ENCODE measurements around the gene LCNL1.

Gene LCNL1

DNA sequence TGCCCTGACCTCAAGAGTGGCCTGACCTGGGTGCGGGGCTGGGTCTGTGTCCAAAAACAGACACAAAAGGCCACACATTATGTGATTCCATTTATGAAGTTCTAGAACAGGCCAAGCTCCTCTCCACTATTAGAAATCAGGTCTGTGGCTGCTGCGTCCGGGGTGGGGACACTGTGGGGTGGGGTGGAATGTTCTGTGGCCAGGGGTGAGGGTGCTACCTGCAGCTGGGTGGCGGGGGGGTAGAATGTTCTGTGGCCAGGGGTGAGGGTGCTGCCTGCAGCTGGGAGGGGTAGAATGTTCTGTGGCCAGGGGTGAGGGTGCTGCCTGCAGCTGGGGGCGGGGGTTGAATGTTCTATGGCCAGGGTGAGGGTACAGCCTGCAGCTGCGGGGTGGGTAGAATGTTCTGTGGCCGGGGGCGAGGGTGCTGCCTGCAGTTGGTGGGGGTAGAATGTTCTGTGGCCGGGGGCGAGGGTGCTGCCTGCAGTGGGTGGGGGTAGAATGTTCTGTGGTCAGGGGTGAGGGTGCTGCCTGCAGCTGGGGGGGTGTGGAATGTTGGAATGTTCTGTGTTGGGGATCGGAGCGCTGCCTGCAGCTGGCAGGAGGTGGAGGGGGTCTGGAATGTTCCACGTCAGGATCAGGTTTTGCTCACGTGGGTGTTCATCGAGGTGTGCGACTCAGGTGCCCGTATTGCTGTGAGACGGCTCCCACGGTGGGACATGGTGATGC lies 22.4 kb upstream of the LCNL1 start:
- no peak for DNase-seq

DNA sequence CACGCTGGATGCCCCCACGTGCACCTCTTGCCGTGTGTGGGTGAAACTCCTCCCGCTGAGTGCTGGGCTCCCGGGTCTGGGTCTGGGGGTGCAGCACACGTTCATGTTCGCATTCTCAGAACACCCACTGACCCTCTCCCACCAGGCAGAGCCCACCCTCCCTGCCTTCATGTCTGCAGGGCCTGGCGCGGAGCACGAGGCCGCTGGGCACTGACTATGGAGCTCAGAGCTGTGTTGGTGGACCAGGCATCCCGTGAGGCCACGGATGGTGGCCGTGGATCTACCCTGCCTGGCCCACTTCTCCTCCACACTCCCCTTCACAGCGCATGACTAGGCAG lies 21.9 kb upstream of the LCNL1 start:
- DNase-seq: no peak

DNA sequence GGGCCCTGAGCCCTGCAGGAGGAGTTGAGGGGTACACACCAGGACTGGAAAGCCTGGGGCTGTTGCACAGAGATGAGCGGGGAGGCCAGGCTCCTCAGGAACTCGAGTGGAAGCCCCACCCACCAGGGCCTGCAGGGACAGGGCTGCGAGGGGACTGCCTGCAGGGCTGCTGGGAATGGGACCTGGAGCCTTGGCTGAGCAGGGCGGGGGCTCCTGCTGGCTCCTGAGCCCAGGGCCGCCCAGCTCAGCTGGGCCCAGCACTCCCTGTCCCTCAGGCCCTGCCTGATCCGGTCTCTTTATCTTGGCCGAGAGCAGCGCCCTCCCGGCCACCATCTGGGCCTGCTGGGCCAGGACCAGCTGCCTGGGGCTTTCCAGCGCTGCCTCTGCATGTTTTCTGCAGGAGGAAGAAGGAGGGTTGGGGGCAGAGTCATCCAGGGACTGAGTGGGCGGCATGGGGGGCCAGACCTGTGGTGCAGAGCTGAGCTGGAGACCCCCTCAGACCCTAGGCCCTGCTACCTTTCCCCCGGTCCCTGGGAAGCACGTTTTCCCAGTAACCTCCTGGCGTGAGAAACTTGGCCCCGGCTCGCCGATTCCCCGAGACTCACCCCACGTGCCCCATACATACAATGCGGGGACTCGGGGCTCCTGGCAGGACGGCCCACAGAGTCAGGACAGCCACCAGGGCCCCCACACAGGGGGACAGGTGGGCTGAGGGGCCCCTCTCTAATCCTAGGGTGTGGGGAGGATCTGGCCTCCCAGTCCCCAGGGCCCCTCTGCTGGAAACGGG lies 21.3 kb upstream of the LCNL1 start:
- no peak for DNase-seq

DNA sequence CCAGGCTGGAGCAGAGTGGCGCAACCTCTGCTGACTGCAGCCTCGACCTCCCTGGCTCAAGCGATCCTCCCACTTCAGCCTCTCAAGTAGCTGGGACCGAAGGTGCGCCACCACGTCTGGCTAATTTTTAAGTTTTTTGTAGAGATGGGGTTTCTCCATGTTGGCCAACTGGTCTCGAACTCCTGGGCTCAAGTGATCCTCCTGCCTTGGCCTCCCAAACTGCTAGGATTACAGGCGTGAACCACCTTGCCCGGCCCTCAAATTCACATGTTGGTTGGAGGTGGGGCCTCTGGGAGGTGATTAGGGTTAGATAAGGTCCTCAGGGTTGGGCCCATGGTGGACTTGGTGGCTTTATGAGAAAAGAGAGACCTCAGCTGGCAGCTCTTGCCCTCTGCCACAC lies 20.6 kb upstream of the LCNL1 start:
- no peak for DNase-seq

- DNase-seq: no peak
Observed at GRCh38 chr9:136962701-136963248, 20.0 kb upstream of the LCNL1 start.

DNA sequence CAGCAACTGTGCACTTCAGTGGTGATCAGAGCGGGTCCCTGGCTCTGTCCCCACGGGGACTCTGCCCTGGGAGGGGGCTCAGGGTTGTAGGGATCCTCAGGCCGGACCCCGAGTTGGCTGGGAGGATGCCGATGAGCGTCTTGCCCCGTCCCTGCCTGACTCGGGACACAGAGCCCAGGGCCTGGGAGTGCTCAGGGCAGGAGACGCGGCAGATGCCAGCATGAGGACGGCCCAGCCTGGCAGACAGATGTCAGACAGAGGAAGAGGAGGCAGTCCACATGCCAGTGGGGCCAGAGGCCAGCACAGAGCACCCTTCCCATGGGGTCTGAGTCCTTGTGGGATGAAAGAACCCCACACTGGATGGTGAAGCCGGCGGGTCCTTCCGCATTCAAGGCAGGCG lies 19.5 kb upstream of the LCNL1 start:
- no peak for DNase-seq

DNA sequence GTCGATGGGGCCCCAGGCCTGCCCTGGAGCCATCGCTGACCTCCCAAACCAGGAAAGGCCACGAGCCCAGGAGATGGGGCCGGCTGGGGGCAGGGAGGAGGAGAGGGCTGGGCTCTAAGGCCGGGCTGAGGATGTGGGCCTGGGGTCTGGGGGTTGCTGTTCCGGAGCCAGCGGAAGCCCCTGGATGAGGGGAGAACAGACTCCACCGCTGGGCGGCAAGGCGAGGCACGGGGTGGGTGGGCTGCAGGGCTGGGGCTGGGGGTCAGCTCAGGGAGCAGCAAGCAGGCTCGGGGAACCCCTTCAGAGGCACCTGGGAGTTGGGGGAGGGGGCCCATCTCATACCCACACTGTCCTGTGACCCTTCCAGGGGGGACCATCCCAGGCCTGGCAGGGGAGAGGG lies 19.0 kb upstream of the LCNL1 start:
- no peak for DNase-seq

- DNase-seq: no peak
Observed at GRCh38 chr9:136964171-136964689, 18.6 kb upstream of the LCNL1 start.

DNA sequence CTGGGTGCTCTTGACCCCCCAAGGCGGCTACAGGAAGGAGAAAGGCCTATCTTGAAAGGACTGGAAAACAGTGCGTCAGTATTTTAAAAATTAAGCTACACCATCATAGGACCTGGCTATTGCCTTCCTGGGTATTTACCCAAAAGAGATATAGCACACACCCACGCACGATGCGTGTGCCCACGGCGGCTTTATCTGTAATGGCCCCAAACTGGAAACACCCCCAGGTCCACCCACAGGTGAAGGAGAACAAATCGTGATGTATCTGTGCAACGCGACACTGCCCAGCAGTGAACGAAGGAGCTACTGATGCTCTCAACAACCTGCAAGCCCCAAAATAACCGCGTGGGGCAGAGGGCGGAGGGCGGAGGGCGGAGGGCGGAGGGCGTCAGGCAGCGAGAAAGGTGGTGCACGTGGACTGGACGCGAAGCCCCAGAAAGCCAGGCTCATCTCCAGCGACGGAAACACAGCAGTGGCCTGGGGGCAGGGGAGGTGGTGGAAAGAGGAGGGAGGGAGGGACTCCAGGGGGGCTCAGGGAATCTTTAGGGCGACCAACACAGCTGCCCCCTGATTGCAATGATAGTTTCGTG lies 17.9 kb upstream of the LCNL1 start:
- no peak for DNase-seq

GRCh38 chr9:136965771-136966484 lies 16.9 kb upstream of the LCNL1 start:
- no peak for DNase-seq

DNA sequence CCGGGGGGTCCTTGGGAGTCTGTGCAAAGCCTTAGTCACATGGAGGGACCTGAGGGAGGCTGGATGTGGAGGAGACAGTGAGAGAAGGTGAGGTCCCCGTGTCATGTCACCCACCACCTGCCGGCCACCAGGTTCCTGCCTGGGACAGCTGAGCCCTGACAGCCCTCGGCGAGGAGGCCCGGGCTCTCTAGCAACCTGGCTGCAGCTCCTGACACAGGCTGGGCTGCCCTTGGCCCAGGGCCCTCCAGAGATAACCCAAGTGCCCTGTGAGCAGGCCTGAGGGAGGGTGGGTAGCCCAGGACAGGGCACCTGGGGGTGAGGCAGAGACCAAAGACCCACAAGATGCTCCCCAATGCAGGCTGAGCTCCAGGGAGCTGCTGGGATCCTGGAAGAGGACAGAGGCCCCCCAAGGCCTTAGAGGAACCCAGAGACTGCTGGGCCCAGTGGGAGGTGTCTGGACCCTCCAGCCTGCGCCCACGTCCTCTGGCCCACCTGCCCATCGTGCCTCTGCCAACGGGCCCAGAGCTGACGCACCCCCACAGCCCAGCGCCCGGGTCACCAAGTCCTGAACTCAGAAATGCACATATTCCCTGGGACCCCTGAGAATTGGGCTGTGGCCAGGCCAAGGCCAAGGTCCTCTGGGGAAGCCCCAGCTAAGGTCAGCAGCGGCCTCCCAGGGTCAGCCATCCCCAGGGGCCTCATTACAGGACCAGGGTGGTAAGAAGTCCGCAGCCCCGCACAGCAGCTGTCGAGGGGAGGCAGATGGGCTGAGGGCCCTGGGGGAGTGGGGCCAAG lies 14.3 kb upstream of the LCNL1 start:
- no peak for DNase-seq

GRCh38 chr9:136969150-136969549 lies 13.6 kb upstream of the LCNL1 start:
- no peak for DNase-seq

DNA sequence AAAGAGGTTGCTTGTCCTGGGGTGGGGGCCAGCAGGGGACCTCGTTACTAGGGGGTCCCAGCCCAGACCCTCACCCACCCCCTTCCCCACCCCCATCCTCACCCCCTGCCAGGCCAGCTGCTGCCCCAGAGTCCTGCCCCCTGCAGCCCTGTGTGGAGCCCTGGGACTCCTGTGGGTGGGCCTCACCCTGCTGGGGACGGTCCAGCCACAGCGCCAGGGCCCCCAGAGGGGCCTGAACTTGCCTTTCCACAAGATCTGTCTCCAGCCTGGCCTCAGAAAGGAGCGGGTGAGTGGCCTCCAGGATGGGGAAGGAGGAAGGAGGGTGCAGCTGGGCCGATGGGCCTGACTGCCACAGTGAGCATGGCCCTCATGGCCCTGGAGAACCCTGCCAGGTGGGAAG lies 13.0 kb upstream of the LCNL1 start:
- no peak for DNase-seq

- DNase-seq: no peak
Observed at GRCh38 chr9:136970361-136970760, 12.4 kb upstream of the LCNL1 start.

- no peak for DNase-seq
Observed at GRCh38 chr9:136971746-136972145, 11.0 kb upstream of the LCNL1 start.

DNA sequence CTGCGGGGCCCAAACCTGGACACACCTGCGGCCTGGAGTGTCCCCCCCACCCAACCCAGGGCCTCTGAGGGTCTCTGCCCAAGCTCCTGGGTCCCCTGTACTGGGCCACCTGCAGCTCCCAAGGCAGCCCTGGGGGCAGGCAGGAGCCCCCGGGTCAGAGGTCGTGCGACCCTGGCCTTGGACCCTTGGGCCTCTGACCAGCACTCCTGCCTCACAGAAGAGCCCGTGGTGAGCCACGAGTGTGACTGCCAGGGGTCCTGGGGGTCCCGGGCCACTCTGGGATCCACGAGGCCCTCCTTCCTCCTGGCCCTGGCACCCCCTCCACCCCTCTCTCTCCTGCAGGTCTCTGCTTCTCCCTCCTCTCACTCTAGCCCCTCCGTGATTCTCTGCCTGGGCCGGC lies 10.5 kb upstream of the LCNL1 start:
- no peak for DNase-seq

- no peak for DNase-seq
Observed at GRCh38 chr9:136972743-136973142, 10.1 kb upstream of the LCNL1 start.

DNA sequence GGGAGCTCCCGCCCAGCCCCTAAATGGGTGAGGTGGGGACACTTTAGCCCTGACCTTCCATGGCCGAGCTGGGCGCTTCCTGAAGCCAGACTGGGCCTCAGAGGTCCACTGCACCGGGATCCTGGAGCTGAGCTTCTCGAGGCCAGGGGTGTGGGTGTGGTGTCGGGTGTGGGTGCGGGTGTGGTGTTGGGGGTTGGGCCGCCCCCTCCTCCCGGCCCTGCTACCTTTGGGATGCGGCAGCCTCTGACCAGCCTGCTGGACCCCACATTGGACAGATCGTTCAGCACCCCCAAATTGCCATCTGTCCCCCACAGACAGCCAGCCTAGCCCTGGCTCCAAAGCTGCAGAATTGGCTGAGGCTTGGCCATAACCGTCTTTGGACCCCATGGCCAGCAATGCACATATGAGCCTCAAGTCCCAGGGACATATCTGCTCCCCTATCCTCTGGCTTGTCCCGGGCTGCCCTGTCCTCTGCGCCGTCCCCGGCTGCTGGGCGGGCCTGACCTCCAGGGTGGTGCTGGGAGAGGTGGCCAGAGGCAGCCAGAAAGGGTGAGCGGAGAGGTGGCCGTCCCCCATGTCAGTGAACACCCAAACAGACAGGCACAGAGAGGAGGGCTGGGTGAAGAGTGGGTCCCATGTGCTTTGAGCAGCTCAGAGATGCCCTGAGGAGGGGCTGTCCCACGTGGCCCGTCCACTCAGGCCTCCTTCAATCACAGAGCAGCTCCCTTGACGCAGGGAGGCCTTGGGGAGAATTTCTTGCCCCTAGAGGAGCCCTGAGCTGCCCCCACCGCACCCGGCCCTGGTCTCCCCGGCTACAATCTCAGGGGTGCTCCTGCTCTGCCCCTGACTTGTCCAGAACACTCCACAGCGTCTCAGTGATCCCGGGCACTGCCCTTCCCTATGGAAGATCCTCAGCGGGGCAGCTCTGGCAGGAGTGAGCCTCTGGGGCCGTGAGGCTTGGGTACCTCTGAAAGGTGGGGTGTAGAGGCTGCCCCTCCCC lies 8.9 kb upstream of the LCNL1 start:
- DNase-seq: no peak

GRCh38 chr9:136974817-136975535 lies 7.8 kb upstream of the LCNL1 start:
- DNase-seq: no peak

GRCh38 chr9:136975644-136976043 lies 7.1 kb upstream of the LCNL1 start:
- DNase-seq: no peak

All from NK-92 treated with Interleukin-12 subunit alpha and Interleukin-12 subunit beta, amount 100 ng/mL, for 24 hours (cell line).